CD14-positive monocyte (primary cell): ENCODE results near the gene SH3BGR. TPM values are rescaled to one million over a fixed set of nuclear protein-coding genes. Genes with fewer than 3 reads are reported as not detected.

Experiments used
- DNase-seq, 3 donors: peaks; one replicate each; pipeline ENCODE4 v3.0.0-alpha.2; 2011 to 2022
- H2AFZ ChIP-seq: 2 replicates; pipeline ENCODE4 v1.6.0; 2012; ENCODE audit warnings: mild to moderate bottlenecking, low read depth, low read length, inconsistent platforms; ENCODE audit not compliant: insufficient read depth, poor library complexity, severe bottlenecking
- H3K27ac ChIP-seq, 2 donors: 1 replicate in 1 of 2; 2 replicates in 1 of 2; pipeline ENCODE4 v1.5.1; 2012 to 2013; ENCODE audit warnings: low read length in 2 of 2, control low read depth in 1 of 2, inconsistent platforms in 1 of 2, low read depth in 1 of 2, mild to moderate bottlenecking in 1 of 2
- H3K27me3 ChIP-seq, 2 donors: one replicate each; pipeline versions ENCODE4 v1.6.0 to v1.6.1; 2011 to 2013; ENCODE audit warnings: low read length in 2 of 2; ENCODE audit not compliant: control insufficient read depth in 2 of 2, insufficient read depth in 2 of 2
- H3K36me3 ChIP-seq, 2 donors: replicated peaks in 1 of 2; 1 replicate in 1 of 2; 2 replicates in 1 of 2; pipeline versions ENCODE4 v1.5.1 to v1.6.1; 2012 to 2013; ENCODE audit warnings: low read length in 2 of 2, control low read depth in 1 of 2, inconsistent platforms in 1 of 2, mild to moderate bottlenecking in 1 of 2; ENCODE audit not compliant: insufficient read depth in 2 of 2, control insufficient read depth in 1 of 2
- H3K4me1 ChIP-seq, 2 donors: 1 replicate in 1 of 2; 2 replicates in 1 of 2; pipeline versions ENCODE4 v1.5.1 to v1.6.1; 2012 to 2013; ENCODE audit warnings: low read length in 2 of 2, control low read depth in 1 of 2, inconsistent platforms in 1 of 2, mild to moderate bottlenecking in 1 of 2, moderate library complexity in 1 of 2; ENCODE audit not compliant: insufficient read depth in 2 of 2, control insufficient read depth in 1 of 2
- H3K4me2 ChIP-seq: replicated peaks from 2 replicates; pipeline ENCODE3; 2012; ENCODE audit warnings: low read length, moderate library complexity, mild to moderate bottlenecking; ENCODE audit not compliant: poor library complexity, severe bottlenecking; ENCODE audit errors: extremely low read depth
- H3K4me3 ChIP-seq, 3 experiments: fragments of 200-600 bp in 1 of 3; sonication (generic) in 1 of 3; replicated peaks in 1 of 3; 1 replicate in 2 of 3; 2 replicates in 1 of 3; pipeline ENCODE4 v1.5.1; 2011 to 2013; ENCODE audit warnings: low read length in 3 of 3, mild to moderate bottlenecking in 3 of 3, control low read depth in 2 of 3, low read depth in 2 of 3, inconsistent platforms in 1 of 3, moderate library complexity in 1 of 3
- H3K79me2 ChIP-seq: 2 replicates; pipeline ENCODE4 v1.6.0; 2012; ENCODE audit warnings: mild to moderate bottlenecking, control low read depth, inconsistent platforms, low read length, moderate library complexity; ENCODE audit not compliant: insufficient read depth
- H3K9ac ChIP-seq: 2 replicates; pipeline ENCODE4 v1.6.0; 2017; ENCODE audit warnings: low read length, mild to moderate bottlenecking; ENCODE audit not compliant: insufficient read depth, poor library complexity, severe bottlenecking
- H3K9me3 ChIP-seq, 2 donors: replicated peaks in 1 of 2; 1 replicate in 1 of 2; 2 replicates in 1 of 2; pipeline versions ENCODE4 v1.5.1 to v1.6.1; 2012 to 2013; ENCODE audit warnings: low read length in 2 of 2, control low read depth in 1 of 2; ENCODE audit not compliant: control insufficient read depth in 1 of 2, insufficient read depth in 1 of 2
- H4K20me1 ChIP-seq: 2 replicates; pipeline ENCODE4 v1.6.0; 2012; ENCODE audit warnings: mild to moderate bottlenecking, low read length, control low read depth, moderate library complexity; ENCODE audit not compliant: insufficient read depth
- H3K27ac Mint-ChIP-seq, 7 donors: one replicate each; pipeline ENCODE4 v1.8.0; 2020; ENCODE audit warnings: mild to moderate bottlenecking in 7 of 7, mixed read lengths in 7 of 7, moderate library complexity in 6 of 7, inconsistent platforms in 2 of 7
- H3K27me3 Mint-ChIP-seq, 3 donors: one replicate each; pipeline ENCODE4 v1.8.0; 2021 to 2022; ENCODE audit warnings: low read depth in 3 of 3, mild to moderate bottlenecking in 3 of 3, mixed read lengths in 3 of 3, moderate library complexity in 3 of 3, inconsistent platforms in 1 of 3
- H3K36me3 Mint-ChIP-seq, 2 donors: one replicate each; pipeline ENCODE4 v1.8.0; 2020; ENCODE audit warnings: mixed read lengths in 2 of 2, inconsistent platforms in 1 of 2, mild to moderate bottlenecking in 1 of 2
- H3K4me1 Mint-ChIP-seq: one replicate; pipeline ENCODE4 v1.8.0; 2020; ENCODE audit warnings: mild to moderate bottlenecking, mixed read lengths
- H3K4me3 Mint-ChIP-seq, 2 donors: one replicate each; pipeline ENCODE4 v1.8.0; 2020; ENCODE audit warnings: mild to moderate bottlenecking in 2 of 2, mixed read lengths in 2 of 2, moderate library complexity in 1 of 2
- H3K9me3 Mint-ChIP-seq, 7 donors: one replicate each; pipeline ENCODE4 v1.8.0; 2020 to 2022; ENCODE audit warnings: mixed read lengths in 7 of 7, mild to moderate bottlenecking in 6 of 7, moderate library complexity in 6 of 7, inconsistent platforms in 2 of 7
- WGBS: methylation state at CpG from one replicate; pipeline ENCODE4 v1.1.5; 2013; ENCODE audit warnings: missing lambda C conversion rate; ENCODE audit not compliant: insufficient coverage; 5-methylcytosine and 5-hydroxymethylcytosine counted together
- intact Hi-C, 2 donors: fragments of 100-400 bp; cut with micrococcal nuclease; formaldehyde crosslinking; loops; one replicate each; pipeline versions ENCODE4 v1.15.0 to v1.15.1; 2023
- polyA plus RNA-seq, 3 donors: library from polyadenylated mRNA; depleted of rRNA in 1 of 3; unstranded in 2 of 3; stranded (reverse) in 1 of 3; fragments of 300-500 nt in 2 of 3; fragments of >200 nt in 1 of 3; fragmentation: Illumina TruSeq in 2 of 3; gene quantifications; 1 replicate in 2 of 3; 2 replicates in 1 of 3; pipeline ENCODE4 v1.2.3, GENCODE V29; 2012 to 2021
- TF ChIP-seq, protein P1 (sequence below): fragments of 200-600 bp; IDR thresholded peaks from one replicate; pipeline ENCODE4 v1.8.0; 2022; ENCODE audit warnings: antibody characterized with exemption, mild to moderate bottlenecking

Gene SH3BGR
- polyA plus RNA-seq, 3 donors: 0.36 to 0.72 TPM; not detected in 1

DNA sequence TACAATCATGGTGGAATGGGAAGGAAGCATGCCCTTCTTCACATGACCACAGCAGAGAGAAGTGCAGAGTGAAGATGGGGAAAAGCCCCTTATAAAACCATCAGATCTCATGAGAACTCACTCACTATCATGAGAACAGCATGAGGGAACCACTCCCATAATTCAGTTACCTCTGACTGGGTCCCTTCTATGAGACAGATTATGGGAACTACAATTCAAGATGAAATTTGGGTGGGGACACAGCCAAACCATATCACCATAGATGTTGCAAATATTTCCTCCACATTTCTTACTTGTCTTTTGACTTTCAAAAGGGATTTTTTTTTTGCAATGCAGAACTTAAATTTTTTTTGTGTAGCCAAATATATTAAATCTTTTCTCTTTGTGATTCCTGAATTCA, 14.8 kb downstream of the SH3BGR start:
- Histone ChIP-seq H3K9ac (no peak overlapping the region), H3K36me3 (no peaks in the 10 kb centered on the region), H3K4me3 (no peak overlapping the region), H2AFZ (no peak overlapping the region), H3K27ac (no peak overlapping the region), H3K4me1 (no peaks in the 10 kb centered on the region), H4K20me1 (no peaks in the 10 kb centered on the region), H3K79me2 (no peaks in the 10 kb centered on the region), H3K9me3 (peaks cover 0 to 2% of the 10 kb centered on the region in 2 donors), H3K4me2 (no peak overlapping the region), H3K27me3 (no peaks in the 10 kb centered on the region)
- Mint-ChIP-seq H3K36me3 (no peaks in the 10 kb centered on the region), H3K9me3 (peaks cover 0 to 13% (median 10%) of the 10 kb centered on the region in 7 donors), H3K4me1 (no peaks in the 10 kb centered on the region), H3K4me3 (no peak overlapping the region), H3K27ac (no peak overlapping the region), H3K27me3 (peaks cover 0 to 4% (median 2%) of the 10 kb centered on the region in 3 donors)
- TF ChIP-seq, protein P1, sequence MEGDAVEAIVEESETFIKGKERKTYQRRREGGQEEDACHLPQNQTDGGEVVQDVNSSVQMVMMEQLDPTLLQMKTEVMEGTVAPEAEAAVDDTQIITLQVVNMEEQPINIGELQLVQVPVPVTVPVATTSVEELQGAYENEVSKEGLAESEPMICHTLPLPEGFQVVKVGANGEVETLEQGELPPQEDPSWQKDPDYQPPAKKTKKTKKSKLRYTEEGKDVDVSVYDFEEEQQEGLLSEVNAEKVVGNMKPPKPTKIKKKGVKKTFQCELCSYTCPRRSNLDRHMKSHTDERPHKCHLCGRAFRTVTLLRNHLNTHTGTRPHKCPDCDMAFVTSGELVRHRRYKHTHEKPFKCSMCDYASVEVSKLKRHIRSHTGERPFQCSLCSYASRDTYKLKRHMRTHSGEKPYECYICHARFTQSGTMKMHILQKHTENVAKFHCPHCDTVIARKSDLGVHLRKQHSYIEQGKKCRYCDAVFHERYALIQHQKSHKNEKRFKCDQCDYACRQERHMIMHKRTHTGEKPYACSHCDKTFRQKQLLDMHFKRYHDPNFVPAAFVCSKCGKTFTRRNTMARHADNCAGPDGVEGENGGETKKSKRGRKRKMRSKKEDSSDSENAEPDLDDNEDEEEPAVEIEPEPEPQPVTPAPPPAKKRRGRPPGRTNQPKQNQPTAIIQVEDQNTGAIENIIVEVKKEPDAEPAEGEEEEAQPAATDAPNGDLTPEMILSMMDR: no peak
- intact Hi-C loops: no loop called here
- DNase-seq: no peak

DNA sequence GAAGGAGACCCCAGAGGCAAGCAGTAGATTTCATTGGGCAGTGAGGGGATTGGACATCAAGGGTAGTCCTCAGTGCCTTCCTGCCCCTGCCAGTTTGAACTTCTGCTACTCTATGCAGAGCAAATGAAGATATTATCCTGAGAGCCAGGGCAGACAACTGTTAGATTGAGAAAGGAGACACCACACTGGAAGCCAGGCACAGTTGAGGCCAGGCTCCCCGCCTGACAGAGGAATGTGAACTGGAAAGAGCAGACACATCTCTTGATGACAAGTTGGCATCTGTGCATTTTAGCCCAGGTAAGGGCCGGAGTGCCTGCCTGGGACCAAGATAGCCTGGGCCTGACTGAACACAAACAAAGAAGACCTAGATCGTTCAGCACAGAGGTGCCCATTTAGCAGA, 16.0 kb downstream of the SH3BGR start:
- Histone ChIP-seq H3K27me3 (no peaks in the 10 kb centered on the region), H3K36me3 (no peaks in the 10 kb centered on the region), H2AFZ (no peak overlapping the region), H3K9ac (no peak overlapping the region), H3K27ac (no peak overlapping the region), H4K20me1 (no peaks in the 10 kb centered on the region), H3K4me3 (no peak overlapping the region), H3K4me2 (no peak overlapping the region), H3K79me2 (no peaks in the 10 kb centered on the region), H3K4me1 (no peaks in the 10 kb centered on the region), H3K9me3 (peaks cover 0 to 2% of the 10 kb centered on the region in 2 donors)
- no peak for DNase-seq
- Mint-ChIP-seq H3K36me3 (no peaks in the 10 kb centered on the region), H3K4me1 (no peaks in the 10 kb centered on the region), H3K9me3 (peaks cover 0 to 13% (median 10%) of the 10 kb centered on the region in 7 donors), H3K27me3 (peaks cover 0 to 4% (median 3%) of the 10 kb centered on the region in 3 donors), H3K27ac (no peak overlapping the region), H3K4me3 (no peak overlapping the region)
- intact Hi-C loops: no loop called here
- WGBS: 100% methylated on average over 2 of the region's 3 CpGs
- TF ChIP-seq, protein P1: no peak
